ENCODE measurements around the gene SLC7A10. TPM values are rescaled to one million over a fixed set of nuclear protein-coding genes. Genes with fewer than 3 reads are reported as not detected.

Gene SLC7A10
- total RNA-seq, 2 donors from 2014 or later = 0.78 to 5.3 TPM

- DNase-seq = no peak
- Histone ChIP-seq H3K27ac (no peak overlapping the region), H3K27me3 (no peaks in the 10 kb centered on the region), H3K36me3 (replicated peaks in 1 of 2; ENCODE audit: insufficient read depth in 1 of 2, low read depth in 2 of 2) (no peaks in the 10 kb centered on the region), H3K9me3 (no peaks in the 10 kb centered on the region), H3K4me3 (no peak overlapping the region), H3K4me1 (peaks cover 4% of the 10 kb centered on the region)
- WGBS, 2 donors = 0 to 89% methylated on average over 1 of the region's 1 CpG
- TF ChIP-seq POLR2A (IDR thresholded peaks at IDR 0.05) (no peak), CTCF (IDR thresholded peaks at IDR 0.05) (no peak)
- ATAC-seq = no peak
- intact Hi-C loops (cut with DNase I) = no loop called here
These were observed 36.2 kb downstream of the SLC7A10 start for GRCh38 chr19:33189453-33189852.

- peak in 1 of 4 donors; percentile 4 for DNase-seq
- H3K9me3 ChIP-seq = no peaks in the 10 kb centered on the region
- no peaks in the 10 kb centered on the region for H3K4me1 ChIP-seq
- TF ChIP-seq POLR2A (IDR thresholded peaks at IDR 0.05) (no peak), CTCF (IDR thresholded peaks at IDR 0.05) (no peak)
- no peaks in the 10 kb centered on the region for H3K36me3 ChIP-seq (replicated peaks in 1 of 2; ENCODE audit: insufficient read depth in 1 of 2, low read depth in 2 of 2)
- no peak overlapping the region for H3K27ac ChIP-seq
- intact Hi-C loops (cut with DNase I) = no loop called here
- H3K4me3 ChIP-seq = no peak overlapping the region
- H3K27me3 ChIP-seq = no peaks in the 10 kb centered on the region
- ATAC-seq = no peak
- 63 to 85% methylated on average over 7 to 8 of the region's 8 CpGs for WGBS, 2 donors
These were observed 38.5 kb downstream of the SLC7A10 start for GRCh38 chr19:33187183-33187540.

- no peaks in the 10 kb centered on the region for H3K4me1 ChIP-seq
- H3K27me3 ChIP-seq = no peaks in the 10 kb centered on the region
- DNase-seq (no peak), ATAC-seq (no peak)
- no peak overlapping the region for H3K27ac ChIP-seq
- intact Hi-C loops (cut with DNase I) = no loop called here
- no peak overlapping the region for H3K4me3 ChIP-seq
- WGBS, 2 donors = 51 to 66% methylated on average over 11 of the region's 11 CpGs
- no peaks in the 10 kb centered on the region for H3K36me3 ChIP-seq (replicated peaks in 1 of 2; ENCODE audit: insufficient read depth in 1 of 2, low read depth in 2 of 2)
- no peaks in the 10 kb centered on the region for H3K9me3 ChIP-seq
- TF ChIP-seq POLR2A (IDR thresholded peaks at IDR 0.05) (no peak), CTCF (IDR thresholded peaks at IDR 0.05) (no peak)
These were observed 39.0 kb downstream of the SLC7A10 start for GRCh38 chr19:33186431-33187182.

- no peaks in the 10 kb centered on the region for H3K9me3 ChIP-seq
- TF ChIP-seq POLR2A (IDR thresholded peaks at IDR 0.05) (no peak), CTCF (IDR thresholded peaks at IDR 0.05) (peak in 6 of 7 experiments; percentile 15 to 48 (median 40))
- no peaks in the 10 kb centered on the region for H3K27me3 ChIP-seq
- WGBS, 2 donors = 0% methylated on average over 8 to 38 of the region's 38 CpGs
- ATAC-seq = peak; percentile 17
- H3K36me3 ChIP-seq (replicated peaks in 1 of 2; ENCODE audit: insufficient read depth in 1 of 2, low read depth in 2 of 2) = no peaks in the 10 kb centered on the region
- DNase-seq = peak in 1 of 4 donors; percentile 73
- peaks cover 25% of the 10 kb centered on the region for H3K4me1 ChIP-seq
- peak overlapping the region; percentile 24 to 26 for H3K4me3 ChIP-seq
- intact Hi-C loops (cut with DNase I) = no loop called here
- peak overlapping the region; percentile 56 to 97 (median 83) for H3K27ac ChIP-seq
These were observed 48.2 kb downstream of the SLC7A10 start for GRCh38 chr19:33177417-33177979.
